NCI-H1436 treated with DMSO at 0.1 percent for 48 hours (cell line): ENCODE results near the gene SYT6.

Experiments
- DNase-seq: peaks from one replicate; lab custom pipeline; 2025; lab: John Stamatoyannopoulos, UW

Gene SYT6

DNA sequence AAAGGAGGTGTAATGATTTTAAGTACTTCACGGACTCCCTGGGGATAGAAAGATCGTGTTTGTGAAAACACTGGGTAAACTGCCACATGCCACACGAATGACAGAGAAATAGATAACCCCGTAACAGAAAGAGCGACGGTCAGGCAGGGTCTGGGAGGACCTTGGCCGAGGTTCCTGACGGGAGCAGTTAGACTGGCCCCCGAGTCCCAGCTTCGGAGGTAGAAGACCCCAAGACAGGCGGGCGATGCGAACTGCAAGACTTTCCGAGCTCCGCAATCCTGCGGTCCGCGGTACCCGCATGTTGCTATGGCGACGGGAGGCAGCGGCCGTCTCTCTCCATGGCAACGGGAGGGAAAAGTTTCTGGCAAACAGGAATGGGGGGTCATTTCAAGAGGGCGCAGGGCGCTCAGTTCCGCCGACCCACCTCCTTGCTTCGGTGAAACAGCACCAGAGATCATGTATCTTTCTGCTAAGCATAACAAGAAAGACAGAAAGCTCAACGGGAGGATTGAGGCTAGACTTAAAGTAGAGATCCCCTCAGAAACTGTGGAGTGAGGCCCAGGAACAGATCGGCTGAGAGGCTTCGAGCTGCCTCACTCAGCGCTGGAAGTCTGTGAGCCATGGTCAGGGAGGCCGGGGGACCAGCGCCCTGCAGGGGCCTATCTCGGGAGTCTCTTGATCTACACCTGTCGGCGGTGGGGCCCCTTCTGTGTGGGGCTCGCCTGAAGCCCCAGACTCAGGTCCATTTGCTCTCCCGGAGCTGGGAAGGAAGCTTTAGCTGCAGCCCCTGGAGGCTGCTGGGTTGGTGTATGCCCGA, 685 bp upstream of the SYT6 start:
- no peak for DNase-seq

DNA sequence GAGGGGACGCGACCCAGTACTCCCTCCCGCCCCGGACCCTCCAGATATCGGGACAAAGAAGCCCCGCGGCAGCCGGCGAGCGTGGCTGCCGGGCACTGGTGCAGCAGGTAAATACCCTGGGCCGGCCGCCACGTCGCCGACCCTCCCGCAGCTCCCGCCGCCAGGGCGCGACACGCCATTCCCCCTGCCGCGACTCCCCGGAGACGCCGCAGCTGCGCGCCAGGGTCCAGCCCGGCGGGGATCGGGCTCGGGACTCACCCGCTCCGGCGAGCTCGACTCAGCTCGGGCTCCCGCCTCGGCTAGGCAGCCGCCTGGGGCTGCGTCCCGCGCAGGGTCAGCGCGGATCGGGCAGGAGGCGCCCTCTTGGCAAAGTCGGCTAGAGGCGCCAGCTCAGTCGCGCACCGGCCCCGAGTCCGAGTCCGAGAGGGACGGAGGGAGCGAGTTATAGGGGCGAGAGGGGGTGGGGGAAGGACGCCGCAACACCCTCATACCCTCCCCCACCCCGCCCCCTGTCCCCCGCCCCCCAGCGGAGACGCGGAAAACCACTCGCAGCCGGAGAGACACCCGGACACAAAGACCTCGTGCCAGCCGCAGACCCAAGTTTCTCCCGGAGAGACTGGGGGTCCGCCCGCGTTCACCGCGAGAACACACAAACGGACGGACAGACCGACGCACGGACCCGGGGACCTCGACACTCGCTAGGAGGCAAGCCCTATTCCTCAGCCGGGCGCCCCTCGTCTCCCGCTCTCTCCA, 985 bp downstream of the SYT6 start:
- no peak for DNase-seq

DNA sequence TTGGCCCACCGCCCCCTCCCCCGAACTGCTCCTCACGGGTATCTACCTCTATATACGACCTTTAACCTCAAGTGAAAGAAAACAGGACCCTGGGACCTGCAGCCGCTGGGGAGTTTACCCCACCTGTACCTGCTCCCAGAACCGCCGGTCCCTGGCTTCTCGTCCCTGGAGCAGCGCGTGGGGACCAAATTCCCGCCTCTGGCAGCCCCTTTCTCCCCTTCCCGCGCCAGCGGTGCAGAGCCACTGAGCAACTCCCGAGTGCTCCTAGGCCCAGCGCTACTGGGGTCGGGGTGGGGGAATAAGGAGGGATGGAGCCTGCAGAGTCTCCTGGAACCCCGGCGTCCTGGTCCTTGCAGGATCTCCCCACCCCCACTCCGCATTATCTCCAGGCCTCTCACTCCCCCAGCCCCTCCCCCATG, 1.6 kb downstream of the SYT6 start:
- no peak for DNase-seq

- DNase-seq, result no peak
Measured at GRCh38 chr1:114150016-114150415, 3.7 kb downstream of the SYT6 start.

- DNase-seq, result no peak
Measured at GRCh38 chr1:114149211-114149610, 4.5 kb downstream of the SYT6 start.

DNA sequence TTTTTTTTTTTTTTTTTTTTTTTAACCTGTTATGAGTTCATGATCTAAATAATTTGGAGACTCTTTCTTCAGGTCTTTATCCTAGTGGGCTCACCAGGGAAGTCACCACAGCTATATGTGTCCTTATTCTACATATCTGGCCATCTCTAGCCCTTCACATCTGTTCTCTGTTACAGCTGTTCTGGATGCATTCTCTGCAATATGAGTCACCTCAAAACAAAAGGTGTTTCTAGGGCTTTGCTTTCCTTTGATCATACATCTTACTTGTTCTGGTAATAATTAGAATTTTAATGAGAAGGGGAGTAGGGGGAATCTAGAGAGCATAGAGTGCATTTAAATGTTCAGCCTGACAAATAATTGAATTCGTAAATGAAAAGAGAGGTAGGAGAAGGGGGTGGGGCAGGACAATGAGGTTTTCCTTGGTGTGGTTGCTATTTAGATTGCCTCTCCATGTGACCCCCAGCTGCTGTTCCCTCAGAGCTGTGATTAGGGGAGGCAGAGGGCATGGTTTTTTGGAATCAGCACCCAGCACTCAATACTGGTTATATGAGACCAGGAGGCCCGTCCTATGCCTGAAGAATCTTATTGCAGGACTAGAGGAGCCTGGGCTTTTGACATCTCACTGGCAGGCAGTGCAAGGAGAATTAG, 8.0 kb downstream of the SYT6 start:
- DNase-seq, result no peak

- no peak for DNase-seq
Measured at GRCh38 chr1:114144016-114144415, 9.7 kb downstream of the SYT6 start.

DNA sequence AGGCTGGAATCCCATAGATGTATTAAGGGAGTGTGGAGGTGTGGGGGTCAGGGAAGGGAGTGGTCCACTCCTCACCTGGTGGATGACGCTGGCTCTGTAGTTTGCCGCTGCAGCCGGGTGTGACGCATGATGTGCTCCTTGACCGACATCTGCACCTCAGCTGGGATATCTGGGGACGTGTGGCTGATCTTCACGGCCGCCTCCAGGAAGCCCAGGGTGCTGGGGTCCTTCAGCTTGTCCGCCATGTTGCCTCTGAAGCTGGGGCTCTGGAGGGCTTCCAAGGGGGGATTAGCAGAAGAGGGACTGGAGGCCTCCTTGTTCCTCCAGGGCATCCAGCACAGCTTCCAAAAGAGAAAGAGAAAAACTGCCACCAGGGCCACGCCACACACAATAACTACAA, 14.1 kb downstream of the SYT6 start:
- no peak for DNase-seq

DNA sequence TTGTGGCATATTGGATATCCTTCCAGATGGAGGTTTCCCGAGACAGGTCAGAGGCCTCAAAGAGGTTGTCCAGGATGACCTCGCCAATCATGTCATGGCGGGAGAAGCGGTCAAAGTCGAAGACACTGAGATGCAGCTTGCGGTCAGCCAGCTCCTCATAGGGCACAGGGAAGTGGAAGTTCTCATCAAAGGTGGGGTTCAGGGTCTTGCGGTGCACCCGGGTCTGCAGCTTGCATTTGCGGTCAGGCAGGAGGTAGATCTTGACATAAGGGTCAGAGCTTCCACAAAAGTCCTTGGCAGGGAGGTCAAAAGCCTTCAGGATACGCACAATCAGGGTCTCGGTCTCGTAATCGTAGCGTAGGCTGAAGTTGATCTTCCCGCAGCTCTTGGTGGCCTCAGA, 16.2 kb downstream of the SYT6 start:
- no peak for DNase-seq

DNA sequence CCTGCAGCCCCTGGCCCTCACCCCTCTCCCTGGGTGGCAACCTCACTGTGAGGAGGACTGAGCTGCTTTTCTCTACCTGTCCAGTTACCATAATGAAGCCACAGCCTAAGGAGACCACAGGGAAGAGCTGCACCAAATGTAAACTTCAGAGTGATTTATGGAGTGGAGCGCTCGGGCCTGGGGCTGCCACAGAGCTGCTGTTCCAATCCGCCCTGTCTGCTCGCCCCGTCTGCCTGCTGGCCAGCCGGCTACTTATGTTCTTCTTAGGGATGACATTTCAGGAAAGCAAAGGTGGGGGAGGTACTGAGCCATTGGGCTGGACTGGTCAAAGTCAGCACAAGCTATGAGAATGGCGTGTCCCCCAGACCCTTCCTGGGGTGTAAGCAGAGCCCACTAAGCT, 17.9 kb downstream of the SYT6 start:
- DNase-seq, result no peak

- no peak for DNase-seq
Measured at GRCh38 chr1:114134518-114134917, 19.2 kb downstream of the SYT6 start.

- DNase-seq, result no peak
Measured at GRCh38 chr1:114133129-114133528, 20.5 kb downstream of the SYT6 start.

DNA sequence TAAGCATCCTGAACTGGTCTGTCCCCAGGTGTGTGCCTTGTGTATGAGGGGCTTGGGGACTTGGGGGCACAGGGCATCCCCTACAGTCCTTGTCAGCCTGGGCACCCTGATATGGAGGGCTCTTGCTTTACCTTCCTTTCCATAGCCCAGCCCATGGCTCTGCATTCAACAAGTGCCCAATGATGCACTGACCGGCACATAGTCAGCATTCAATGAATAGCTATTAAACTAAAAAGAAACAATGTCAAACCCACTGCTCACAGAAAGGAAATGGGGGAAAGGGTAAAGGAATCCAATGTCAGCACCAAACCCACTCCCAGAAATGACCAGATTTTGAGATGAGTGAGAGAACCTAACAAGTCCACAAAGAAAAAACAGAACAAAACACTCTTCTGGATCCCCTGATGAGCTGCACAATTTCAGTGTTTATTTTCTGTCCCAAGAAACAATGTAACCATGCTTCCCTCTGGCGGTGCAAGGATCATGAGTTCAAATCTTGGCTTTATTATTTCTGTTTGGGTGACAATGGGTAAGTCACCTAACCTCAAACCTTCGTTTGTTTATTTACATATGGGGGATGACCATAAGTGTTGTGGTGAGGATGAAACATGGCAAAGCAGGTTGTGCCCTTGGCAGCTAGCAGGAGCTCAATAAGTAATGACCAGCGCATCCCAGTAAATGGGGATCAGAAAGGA, 22.0 kb downstream of the SYT6 start:
- no peak for DNase-seq

- no peak for DNase-seq
Measured at GRCh38 chr1:114130846-114131525, 22.7 kb downstream of the SYT6 start.

DNA sequence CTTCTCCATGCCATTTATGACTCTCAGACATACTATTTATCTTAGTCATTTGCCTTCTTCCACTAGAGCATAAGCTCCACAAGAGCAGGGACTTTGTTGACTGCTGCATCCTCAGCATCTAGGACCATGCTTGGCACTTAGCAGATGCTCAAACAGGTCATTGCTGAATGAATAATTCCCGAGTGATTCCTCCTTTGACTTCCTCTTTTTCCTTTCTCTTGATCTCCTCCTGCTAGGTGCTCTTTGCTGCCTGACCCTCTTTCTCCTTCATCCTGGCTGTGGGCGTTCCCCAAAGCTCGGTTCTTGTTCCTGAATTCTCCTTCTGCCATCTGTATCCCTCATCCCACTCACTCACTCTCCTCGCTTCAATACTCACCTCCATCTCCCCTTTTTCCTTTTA, 23.5 kb downstream of the SYT6 start:
- DNase-seq, result no peak

- DNase-seq, result no peak
Measured at GRCh38 chr1:114128293-114128692, 25.4 kb downstream of the SYT6 start.

GRCh38 chr1:114126261-114127095, 27.2 kb downstream of the SYT6 start:
- no peak for DNase-seq

- no peak for DNase-seq
Measured at GRCh38 chr1:114124644-114125043, 29.0 kb downstream of the SYT6 start.

DNA sequence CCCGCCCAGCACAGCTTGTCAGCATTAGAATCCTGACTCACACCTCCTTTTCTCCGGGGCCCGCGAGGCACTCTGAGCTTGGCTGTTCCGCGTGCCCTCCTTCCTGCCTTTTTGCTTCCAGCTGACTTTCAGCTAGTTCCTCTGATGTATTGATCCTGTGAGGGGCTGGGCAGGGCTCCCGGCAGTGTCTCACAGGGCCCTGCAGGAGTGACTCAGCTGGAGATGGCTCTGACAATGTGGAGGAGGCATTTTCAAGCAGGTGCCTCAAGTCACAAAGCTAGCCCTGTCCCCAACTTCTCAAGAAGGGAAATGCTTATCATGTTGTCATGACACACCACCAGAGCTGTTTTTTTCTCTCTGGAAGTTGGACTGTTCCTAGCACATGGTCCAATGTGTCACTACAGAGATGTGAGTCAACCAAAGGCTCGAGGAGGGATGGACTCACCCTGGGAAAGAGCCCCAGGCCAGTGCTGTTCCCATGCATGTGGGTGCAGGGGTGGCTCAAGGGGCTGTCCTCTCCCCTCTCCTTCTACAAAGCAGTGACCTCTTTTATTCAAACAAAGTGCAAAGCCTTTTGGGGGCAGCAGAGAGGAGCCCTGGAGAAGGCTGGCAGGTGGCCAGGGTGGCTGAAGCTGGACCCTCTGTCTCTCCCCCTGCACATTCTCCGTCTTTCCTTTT, 30.6 kb downstream of the SYT6 start:
- no peak for DNase-seq

- DNase-seq, result no peak
Measured at GRCh38 chr1:114118351-114118990, 35.2 kb downstream of the SYT6 start.
